ENCODE results near the gene PIGL. TPM values are rescaled to one million over a fixed set of nuclear protein-coding genes. Genes with fewer than 3 reads are reported as not detected.

PIGL gene
- total RNA-seq, 1 donor from 2014 or later: 7.1 TPM

GRCh38 chr17:16272111-16272840, 55.3 kb downstream of the PIGL start:
- intact Hi-C loops (cut with micrococcal nuclease): no loop called here
- Histone ChIP-seq H3K27ac (replicated peaks) (no peak overlapping the region), H3K4me1 (no peaks in the 10 kb centered on the region), H3K9me3 (replicated peaks) (no peaks in the 10 kb centered on the region), H3K4me3 (no peak overlapping the region), H3K36me3 (no peaks in the 10 kb centered on the region), H3K27me3 (ENCODE audit: low read depth) (no peaks in the 10 kb centered on the region)
- no peak for TF ChIP-seq CTCF (IDR thresholded peaks at IDR 0.05; ENCODE audit: borderline replicate concordance)
- DNase-seq: no peak

- intact Hi-C loops (cut with micrococcal nuclease): no loop called here
- H3K27me3 ChIP-seq (ENCODE audit: low read depth): no peaks in the 10 kb centered on the region
- no peak for DNase-seq
- H3K9me3 ChIP-seq (replicated peaks): no peaks in the 10 kb centered on the region
- H3K4me1 ChIP-seq: no peaks in the 10 kb centered on the region
- no peak overlapping the region for H3K27ac ChIP-seq (replicated peaks)
- no peak for TF ChIP-seq CTCF (IDR thresholded peaks at IDR 0.05; ENCODE audit: borderline replicate concordance)
- no peaks in the 10 kb centered on the region for H3K36me3 ChIP-seq
- no peak overlapping the region for H3K4me3 ChIP-seq
These were observed 56.5 kb downstream of the PIGL start for GRCh38 chr17:16273499-16273898.

- no peak overlapping the region for H3K4me3 ChIP-seq
- no peaks in the 10 kb centered on the region for H3K36me3 ChIP-seq
- no peaks in the 10 kb centered on the region for H3K9me3 ChIP-seq (replicated peaks)
- H3K27ac ChIP-seq (replicated peaks): no peak overlapping the region
- intact Hi-C loops (cut with micrococcal nuclease): no loop called here
- DNase-seq: no peak
- H3K27me3 ChIP-seq (ENCODE audit: low read depth): no peaks in the 10 kb centered on the region
- H3K4me1 ChIP-seq: no peaks in the 10 kb centered on the region
- no peak for TF ChIP-seq CTCF (IDR thresholded peaks at IDR 0.05; ENCODE audit: borderline replicate concordance)
These were observed 56.9 kb downstream of the PIGL start for GRCh38 chr17:16273929-16274339.

- Histone ChIP-seq H3K4me1 (no peaks in the 10 kb centered on the region), H3K36me3 (no peaks in the 10 kb centered on the region), H3K27ac (replicated peaks) (no peak overlapping the region), H3K4me3 (no peak overlapping the region), H3K27me3 (ENCODE audit: low read depth) (no peaks in the 10 kb centered on the region), H3K9me3 (replicated peaks) (no peaks in the 10 kb centered on the region)
- DNase-seq: no peak
- no peak for TF ChIP-seq CTCF (IDR thresholded peaks at IDR 0.05; ENCODE audit: borderline replicate concordance)
- intact Hi-C loops (cut with micrococcal nuclease): no loop called here
These were observed 58.0 kb downstream of the PIGL start for GRCh38 chr17:16275024-16275423.

- Histone ChIP-seq H3K36me3 (no peaks in the 10 kb centered on the region), H3K4me1 (no peaks in the 10 kb centered on the region), H3K27ac (replicated peaks) (no peak overlapping the region), H3K9me3 (replicated peaks) (no peaks in the 10 kb centered on the region), H3K27me3 (ENCODE audit: low read depth) (no peaks in the 10 kb centered on the region), H3K4me3 (no peak overlapping the region)
- DNase-seq: no peak
- intact Hi-C loops (cut with micrococcal nuclease): no loop called here
- no peak for TF ChIP-seq CTCF (IDR thresholded peaks at IDR 0.05; ENCODE audit: borderline replicate concordance)
These were observed 60.2 kb downstream of the PIGL start for GRCh38 chr17:16277163-16277562.
